HG03175 (cell line): ENCODE results near the gene FZR1.
A peak's percentile ranks its signal among the peaks of the same experiment; 100 is the strongest.
"Not testable (repeated sequence)": the region's sequence is repeated elsewhere in the genome, so short reads cannot be mapped to it uniquely, and the experiment has no call there.

Experiments used
- ATAC-seq: cut with Tn5 transposase; IDR thresholded peaks from one replicate; pipeline ENCODE4 v1.9.1; 2021; ENCODE audit warnings: mild to moderate bottlenecking, moderate library complexity; ENCODE audit not compliant: unreplicated experiment

The FZR1 gene

DNA sequence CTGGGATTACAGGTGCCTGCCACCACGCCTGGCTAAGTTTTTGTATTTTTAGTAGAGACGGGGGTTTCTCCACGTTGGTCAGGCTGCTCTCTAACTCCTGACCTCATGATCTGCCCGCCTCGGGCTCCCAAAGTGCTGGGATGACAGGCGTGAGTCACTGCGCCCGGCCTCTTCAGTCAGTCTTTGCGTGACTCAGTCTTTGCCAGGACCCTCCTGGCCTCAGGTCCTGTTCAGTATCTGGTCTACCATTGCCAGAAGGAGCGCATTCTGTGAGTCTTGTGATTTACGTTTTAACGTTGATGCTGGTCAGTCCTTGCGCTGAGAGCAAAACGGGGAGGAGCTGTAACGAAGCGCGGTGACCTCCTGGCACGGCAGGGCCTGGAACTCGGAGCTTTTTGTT lies 59.0 kb downstream of the FZR1 start:
- no peak for ATAC-seq

DNA sequence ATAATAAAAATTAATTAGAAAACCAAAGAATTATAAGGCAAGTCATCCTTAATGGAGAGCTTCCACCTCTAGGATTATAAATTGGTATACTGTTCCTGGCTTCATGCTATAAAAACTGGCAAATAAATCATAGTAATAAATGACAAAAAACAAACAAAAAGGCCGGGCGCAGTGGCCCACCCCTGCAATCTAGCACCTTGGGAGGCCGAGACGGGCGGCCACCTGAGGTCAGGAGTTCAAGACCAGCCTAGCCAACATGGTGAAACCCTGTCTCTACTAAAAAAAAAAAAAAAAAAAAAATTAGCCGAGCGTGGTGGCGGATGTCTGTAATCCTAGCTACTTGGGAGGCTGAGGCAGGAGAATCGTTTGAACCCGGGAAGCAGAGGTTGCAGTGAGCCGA lies 63.9 kb downstream of the FZR1 start:
- not testable (repeated sequence) for ATAC-seq

DNA sequence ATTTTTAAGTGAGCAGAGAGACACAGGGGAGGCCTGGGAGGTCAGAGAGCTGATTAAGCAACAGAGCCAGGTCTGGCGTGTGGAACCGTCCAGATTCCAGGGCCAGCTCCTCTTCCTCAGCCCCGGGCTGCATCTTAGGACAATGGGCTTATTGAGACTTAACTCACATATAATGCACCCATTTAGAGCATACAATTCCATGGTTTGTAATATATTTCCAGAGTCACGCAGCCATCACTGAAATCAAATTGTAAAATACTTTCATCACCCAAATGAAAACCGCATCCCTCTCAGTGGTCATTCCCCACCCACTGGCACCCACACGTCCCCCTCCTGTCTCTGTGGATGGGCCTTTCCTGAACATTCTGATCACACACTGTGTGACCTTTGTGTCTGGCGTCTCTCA lies 64.5 kb downstream of the FZR1 start:
- no peak for ATAC-seq

DNA sequence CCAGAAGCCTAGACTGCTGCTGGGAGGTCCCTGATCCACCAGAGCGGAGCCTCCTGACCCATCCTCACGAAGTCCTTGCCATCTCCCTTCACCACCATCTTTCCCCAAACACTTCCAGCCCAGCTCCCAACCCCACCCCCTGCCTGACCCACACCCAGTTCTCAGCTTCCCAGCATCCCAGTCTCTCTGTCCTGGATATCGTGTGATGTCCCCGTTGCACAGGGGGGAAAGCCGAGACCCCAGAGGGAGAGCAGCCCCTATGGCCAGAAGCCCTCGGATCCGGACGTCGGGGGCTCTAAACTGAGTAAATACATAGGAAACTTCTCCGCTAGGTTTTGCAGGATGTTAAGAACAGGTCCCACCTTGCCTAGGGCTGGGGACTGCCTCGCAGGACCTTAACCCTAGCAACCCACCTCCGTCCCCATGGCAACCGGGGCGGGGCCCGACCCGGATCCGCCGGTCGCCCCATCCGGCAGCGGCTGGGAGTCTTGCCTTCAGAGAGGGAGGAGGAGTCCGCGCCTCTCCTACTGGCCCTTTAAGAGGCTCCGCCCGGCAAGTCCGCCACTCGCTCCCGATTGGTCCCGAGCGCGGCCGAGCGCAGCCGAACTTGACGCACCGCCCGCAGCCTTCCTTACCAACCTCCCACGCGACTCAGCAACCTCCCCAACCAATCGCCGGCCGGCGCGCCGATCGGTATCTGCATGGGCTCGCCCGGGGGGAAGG lies 66.2 kb downstream of the FZR1 start:
- ATAC-seq = peak; percentile 93

DNA sequence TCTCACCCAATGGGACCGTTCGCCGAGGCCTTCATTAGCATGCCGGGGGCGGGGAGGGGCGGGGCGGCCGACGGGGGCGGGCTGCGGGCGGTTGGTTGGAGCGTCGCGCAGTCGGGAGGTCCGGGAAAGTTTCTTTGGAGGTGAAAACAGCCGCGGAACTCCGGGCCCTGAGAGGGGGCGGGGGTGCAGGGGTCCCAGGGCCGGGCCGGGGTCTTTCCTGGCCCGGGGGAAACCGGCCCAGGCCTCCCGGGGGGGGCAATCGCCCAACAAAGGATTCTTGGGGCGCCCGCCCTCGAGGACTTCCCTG lies 66.7 kb downstream of the FZR1 start, which contains the start of gene HMG20B:
Gene HMG20B, plus strand, starts transcription at position 90 of the 307 bp plus-strand sequence. CDS start 366 bp downstream, outside the sequence.
- ATAC-seq = no peak

DNA sequence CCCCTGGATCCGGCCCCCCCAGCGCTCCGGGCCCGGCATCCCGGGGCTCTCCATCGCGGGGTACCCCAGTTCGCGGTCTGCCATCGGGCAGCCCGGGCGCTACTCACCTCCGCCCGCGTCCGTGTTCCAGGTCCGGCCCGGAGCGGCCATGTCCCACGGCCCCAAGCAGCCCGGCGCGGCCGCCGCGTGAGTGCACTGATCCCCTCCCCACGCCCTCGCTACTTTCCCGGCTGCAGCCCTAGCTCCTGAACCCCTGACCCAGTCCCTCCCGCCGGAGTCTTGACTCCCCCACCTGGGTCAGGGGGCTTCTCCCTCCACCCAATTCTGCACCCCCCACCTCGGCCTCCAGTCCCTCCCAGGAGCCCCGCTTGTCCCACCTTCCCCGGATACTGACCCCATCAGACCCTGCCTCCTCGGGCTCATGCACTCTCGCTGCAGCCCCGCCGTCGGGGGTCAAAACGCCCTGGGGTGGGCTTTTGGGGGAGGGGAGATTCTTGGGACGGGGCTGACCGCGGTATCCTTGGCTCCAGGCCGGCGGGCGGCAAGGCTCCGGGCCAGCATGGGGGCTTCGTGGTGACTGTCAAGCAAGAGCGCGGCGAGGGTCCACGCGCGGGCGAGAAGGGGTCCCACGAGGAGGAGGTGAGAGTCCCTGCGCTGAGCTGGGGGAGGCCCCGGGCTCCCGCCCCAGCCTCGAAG lies 67.2 kb downstream of the FZR1 start:
- ATAC-seq = peak; percentile 8

DNA sequence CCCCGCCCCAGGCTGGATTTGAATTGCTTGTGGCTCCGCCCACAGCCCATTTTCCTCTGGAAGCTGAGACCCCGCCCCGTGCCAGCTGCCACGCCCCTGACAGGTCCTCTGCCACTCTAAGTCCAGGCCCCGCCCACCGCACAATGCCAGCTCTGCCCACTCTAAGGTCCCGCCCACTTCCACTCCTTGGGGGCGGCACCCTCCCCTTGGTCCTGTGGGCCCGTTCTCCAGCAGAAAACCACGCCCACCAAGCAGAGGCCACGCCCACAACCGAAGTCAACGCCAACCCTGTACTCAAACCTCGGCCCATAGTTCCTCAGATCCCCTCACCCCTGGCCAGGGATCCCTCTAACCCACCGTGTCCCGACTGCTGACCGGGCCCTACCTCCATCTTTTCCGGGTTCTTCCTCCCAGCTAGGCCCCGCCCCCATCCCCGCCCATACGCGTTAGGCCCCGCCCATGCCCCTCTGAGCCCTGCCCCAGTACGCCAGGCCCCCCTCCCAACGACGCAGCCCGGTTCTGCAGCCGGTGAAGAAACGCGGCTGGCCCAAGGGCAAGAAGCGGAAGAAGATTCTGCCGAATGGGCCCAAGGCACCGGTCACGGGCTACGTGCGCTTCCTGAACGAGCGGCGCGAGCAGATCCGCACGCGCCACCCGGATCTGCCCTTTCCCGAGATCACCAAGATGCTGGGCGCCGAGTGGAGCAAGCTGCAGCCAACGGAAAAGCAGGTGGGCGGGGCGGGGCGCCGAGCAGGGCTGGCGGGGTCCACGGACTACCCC lies 67.9 kb downstream of the FZR1 start:
- no peak for ATAC-seq

DNA sequence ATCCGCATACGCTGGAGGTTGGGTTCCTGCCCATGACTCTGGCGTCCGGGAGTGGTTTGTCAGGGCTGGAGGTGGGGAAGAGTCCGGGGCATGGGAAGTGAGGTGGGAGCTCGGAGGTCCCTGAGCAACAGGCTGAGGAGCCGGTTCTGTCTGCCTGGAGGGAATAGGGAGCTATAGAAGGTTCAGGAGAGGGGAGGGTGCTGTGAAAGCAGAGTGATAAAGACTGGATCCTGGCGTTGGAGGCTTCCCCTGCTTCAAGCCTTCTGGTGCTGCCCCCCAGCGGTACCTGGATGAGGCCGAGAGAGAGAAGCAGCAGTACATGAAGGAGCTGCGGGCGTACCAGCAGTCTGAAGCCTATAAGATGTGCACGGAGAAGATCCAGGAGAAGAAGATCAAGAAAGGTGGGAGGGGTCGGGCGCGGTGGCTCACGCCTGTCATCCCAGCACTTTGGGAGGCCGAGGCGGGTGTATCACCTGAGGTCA lies 69.2 kb downstream of the FZR1 start:
- no peak for ATAC-seq

DNA sequence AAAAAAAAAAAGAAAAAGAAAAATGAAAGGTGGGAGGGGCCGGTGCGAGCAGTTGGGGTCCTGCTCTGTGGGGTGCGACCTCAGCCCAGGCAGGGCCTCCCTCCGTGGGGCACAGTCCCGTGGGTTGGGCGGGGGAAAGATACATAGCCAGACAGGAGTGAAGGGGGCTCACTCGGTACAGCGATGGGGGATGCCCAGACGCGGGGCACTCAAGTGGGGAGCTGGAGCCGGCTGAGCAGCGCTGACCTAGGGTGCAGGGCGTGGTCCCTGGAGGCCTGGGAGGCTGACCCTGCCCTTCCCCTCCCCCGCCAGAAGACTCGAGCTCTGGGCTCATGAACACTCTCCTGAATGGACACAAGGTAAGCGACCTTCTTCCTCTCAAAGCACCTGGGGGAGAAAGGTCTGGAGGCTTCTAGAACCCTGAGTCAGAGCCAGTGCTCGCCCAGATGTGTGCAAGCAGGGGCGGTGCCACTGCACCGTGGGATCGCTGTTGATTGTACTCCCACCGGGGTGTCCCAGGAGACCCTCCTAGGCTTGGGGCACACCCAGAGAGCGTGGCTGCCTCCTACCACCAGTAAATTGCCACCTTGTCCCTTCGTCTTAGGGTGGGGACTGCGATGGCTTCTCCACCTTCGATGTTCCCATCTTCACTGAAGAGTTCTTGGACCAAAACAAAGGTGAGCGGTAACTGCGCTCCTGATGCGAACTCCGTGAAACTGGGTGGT lies 70.0 kb downstream of the FZR1 start:
- no peak for ATAC-seq

DNA sequence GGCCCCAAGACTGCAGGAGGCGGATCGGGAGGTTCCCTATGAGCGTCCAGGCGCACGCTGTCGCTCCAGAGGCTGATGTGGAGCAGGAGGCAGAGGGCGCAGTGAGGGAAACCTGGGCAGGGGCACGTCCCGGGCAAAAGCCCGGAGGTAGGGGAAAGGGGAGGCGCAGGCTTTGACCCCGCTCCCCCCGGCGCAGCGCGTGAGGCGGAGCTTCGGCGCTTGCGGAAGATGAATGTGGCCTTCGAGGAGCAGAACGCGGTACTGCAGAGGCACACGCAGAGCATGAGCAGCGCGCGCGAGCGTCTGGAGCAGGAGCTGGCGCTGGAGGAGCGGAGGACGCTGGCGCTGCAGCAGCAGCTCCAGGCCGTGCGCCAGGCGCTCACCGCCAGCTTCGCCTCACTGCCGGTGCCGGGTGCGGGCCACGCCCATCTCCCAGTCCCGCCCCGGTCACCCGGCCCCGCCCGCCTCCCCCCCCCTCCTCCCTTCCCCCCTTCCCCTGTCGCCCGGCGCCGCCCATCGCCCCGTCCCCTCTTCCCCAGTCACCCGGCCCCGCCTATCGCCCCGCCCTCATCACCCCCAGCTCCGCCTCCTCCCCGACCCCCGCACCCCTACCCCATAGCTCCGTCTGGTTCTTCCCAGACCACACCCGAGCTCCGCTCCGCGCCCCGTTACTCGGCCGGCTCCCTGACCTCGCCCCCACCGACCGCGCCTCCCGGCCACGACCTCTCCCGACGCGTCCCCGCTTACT lies 70.8 kb downstream of the FZR1 start:
- ATAC-seq = no peak

DNA sequence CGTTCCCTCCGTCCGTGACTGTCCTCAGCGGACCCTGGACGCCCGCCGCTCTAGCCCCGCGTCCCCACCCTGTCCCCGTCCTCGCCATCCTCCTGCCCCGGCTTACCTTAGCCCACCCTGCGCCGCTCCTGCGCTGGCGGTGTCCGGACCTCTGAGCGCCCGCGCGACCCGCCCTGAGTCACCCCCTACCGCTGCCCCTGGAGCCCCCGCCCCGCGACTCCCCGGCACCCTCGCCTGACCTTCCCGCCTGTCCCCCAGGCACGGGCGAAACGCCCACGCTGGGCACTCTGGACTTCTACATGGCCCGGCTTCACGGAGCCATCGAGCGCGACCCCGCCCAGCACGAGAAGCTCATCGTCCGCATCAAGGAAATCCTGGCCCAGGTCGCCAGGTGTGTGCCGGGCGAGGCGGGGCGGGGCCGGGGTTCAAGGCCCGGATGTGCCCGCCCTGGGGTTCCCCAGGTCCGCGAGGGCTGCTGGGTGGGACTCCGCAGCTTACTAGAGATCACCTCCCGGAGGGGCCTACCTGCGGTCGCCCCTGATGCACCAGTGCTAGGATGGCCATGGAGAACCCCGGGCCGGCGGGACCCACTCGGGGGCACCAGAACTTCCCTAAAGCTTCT lies 71.7 kb downstream of the FZR1 start:
- no peak for ATAC-seq

DNA sequence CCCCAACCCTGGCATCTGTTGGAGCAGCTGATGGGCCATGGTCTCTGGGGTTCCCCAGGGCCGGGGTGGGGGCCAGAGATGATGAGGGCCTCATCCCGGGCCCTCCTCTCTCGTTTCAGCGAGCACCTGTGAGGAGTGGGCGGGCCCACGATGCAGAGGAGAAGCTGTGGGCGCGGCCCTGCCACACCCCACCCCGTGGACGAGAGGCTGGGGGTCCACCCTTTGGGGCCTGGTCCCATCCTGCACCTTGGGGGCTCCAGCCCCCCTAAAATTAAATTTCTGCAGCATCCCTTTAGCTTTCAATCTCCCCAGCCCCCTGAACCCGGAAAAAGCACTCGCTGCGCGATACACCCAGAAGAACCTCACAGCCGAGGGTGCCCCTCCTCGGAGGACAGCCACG lies 72.3 kb downstream of the FZR1 start:
- no peak for ATAC-seq

DNA sequence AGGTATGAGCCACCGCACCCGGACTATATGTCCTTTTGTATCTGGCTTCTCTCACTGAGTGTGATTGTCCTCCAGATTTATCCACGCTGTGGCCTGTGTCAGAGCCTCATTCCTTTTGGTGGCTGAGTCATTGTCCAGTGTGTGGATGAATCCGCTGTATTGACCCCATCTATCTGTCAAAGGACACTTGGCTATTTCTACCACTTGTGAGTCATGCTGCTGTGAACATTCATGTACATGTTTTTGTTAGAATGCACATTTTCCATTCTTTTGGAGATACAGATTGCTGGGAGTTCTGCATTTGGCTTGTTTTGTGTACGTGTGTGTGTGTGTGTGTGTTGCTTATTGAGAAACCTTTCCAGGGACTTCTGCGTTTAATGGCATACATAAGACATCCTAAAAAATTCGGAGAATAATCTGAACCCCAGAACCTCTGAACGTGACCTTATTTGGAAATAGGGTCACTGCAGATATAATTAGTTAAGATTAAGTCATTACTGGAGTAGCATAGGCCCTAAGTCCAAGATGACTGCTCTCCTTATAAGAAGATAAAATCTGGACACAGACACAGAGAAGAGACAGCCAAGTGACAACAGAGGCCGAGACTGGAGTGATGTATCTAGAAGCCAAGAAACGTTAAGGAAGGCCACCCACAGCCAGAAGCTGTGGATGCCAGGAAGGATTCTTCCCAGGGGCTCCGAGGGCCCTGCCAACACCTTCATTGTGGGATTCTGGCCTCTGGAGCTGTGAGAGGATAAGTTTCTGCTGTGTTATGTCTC lies 74.2 kb downstream of the FZR1 start:
- no peak for ATAC-seq

DNA sequence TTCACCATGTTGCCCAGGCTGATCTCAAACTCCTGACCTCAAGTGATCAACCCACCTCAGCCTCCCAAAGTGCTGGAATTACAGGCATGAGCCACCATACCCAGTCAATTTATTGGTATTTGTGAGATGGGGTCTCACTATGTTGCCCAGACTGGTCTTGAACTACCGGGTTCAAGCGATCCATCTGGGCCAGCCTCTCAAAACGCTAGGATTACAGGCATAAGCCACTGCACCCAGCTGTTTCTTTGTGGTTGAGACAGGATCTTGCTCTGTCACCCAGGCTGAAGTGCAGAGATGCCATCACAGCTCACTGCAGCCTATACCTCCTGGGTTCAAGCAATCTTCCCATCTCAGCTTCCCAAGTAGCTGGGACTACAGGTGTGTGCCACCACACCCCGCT lies 75.7 kb downstream of the FZR1 start:
- ATAC-seq = not testable (repeated sequence)

DNA sequence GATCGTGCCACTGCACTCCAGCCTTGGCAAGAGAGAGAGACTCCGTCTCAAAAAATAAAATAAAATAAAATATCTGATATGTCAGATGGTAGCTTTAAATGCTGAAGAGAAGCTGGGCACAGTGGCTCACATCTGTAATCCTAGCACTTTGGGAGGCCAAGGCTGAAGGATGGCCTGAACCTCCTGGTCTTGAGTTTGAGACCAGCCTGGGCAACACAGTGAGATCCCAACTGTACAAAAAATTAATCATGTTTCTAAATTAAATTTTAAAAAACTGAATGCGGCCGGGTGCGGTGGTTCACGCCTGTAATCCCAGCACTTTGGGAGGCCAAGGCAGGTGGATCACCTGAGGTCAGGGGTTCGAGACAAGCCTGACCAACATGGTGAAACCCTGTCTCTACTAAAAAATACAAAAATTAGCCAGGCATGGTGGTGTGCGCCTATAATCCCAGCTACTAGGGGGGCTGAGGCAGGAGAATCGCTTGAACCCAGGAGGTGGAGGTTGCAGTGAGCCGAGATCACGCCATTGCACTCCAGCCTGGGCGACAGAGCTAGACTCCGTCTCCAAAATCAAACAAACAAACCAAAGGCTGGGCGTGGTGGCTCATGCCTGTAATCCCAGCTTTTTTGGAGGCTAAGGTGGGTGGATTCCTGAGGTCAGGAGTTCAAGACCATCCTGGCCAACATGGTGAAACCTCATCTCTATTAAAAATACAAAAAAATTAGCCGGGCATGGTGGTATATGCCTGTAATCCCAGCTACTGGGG lies 78.1 kb downstream of the FZR1 start:
- not testable (repeated sequence) for ATAC-seq

DNA sequence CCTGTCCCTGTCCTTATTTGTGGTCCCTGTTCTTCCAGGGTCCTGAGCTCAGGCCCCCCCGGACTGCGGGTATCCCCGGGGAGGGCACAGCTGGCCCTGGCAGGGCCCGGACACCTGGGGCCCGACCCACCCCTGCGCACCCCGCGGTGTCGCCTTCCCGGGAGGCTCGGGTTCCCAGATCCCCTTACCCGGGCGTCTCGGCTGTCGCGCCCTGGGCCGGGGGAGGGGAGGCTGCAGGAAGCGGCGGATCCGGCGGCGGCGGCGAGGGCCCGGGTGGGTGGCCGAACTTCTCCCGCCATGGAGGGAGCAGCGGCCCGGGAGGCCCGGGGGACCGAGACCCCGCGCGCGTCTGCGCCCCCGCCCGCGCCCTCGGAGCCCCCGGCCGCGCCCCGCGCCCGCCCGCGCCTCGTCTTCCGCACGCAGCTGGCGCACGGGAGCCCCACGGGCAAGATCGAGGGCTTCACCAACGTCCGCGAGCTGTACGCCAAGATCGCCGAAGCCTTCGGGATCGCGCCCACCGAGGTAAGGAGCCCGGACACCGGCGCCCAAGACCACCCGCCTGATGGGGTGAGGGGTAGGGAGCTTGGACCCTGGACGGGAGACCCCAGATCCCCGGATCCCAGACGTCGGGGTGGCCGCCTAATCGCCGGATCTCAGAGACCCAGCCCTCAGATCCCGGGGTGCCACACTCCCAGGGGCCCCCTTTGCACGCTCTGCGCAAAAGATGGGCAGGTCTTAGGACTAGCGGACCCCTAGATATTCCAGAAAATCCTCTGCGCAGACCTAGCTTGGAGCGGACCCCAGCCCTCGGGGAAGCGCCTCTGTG lies 79.4 kb downstream of the FZR1 start, which contains the start of gene GIPC3:
Gene GIPC3, plus strand, starts transcription at position 178 of the 826 bp plus-strand sequence. Its CDS starts 120 bp downstream, at position 298.
- no peak for ATAC-seq

DNA sequence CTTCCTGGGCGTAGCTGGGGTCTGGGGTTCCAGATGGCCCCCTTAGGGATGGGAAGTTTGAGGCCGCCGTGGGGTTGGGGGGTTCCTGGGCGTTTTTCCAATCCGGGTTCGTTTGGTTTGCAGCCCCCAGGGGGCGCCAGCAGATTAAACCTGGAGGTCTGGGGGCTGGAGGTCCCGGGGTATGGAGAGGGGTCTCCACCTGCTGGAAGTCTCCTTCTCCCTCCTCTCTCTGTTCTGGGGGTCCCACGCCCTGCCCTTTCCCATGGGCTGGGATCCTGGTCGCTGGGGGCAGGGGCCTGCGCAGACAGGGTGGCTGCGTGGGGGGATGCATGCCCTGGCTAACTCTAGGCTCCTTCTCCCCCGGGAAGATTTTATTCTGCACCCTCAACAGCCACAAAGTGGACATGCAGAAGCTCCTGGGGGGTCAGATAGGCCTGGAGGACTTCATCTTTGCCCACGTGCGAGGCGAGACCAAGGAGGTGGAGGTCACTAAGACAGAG lies 80.1 kb downstream of the FZR1 start:
- ATAC-seq = no peak
